SJCRH30 (cell line): ENCODE results near the gene MYO5B. TPM values are rescaled to one million over a fixed set of nuclear protein-coding genes. Genes with fewer than 3 reads are reported as not detected.
"Not testable (repeated sequence)": the region's sequence is repeated elsewhere in the genome, so short reads cannot be mapped to it uniquely, and the experiment has no call there.

ENCODE experiments used
- DNase-seq, 2 experiments: peaks; one replicate each; pipeline ENCODE4 v3.0.0-alpha.2; 2015 to 2020
- H3K27ac ChIP-seq: fragments of 250-450 bp; sonication (Bioruptor Pico); 2 replicates; pipeline ENCODE4 v1.5.1; 2020; ENCODE audit warnings: mild to moderate bottlenecking, moderate library complexity
- H3K27me3 ChIP-seq: fragments of 250-450 bp; sonication (Bioruptor Pico); 2 replicates; pipeline ENCODE4 v1.5.1; 2020; ENCODE audit warnings: mild to moderate bottlenecking, moderate library complexity
- H3K36me3 ChIP-seq: fragments of 250-450 bp; sonication (Bioruptor Pico); 2 replicates; pipeline ENCODE4 v1.5.1; 2020; ENCODE audit warnings: mild to moderate bottlenecking, moderate library complexity
- H3K4me1 ChIP-seq: fragments of 250-450 bp; sonication (Bioruptor Pico); 2 replicates; pipeline ENCODE4 v1.5.1; 2020; ENCODE audit warnings: mild to moderate bottlenecking, moderate library complexity
- H3K4me3 ChIP-seq: fragments of 250-450 bp; sonication (Bioruptor Pico); 2 replicates; pipeline ENCODE4 v1.5.1; 2020; ENCODE audit warnings: mild to moderate bottlenecking, moderate library complexity
- H3K9me3 ChIP-seq: fragments of 250-450 bp; sonication (Bioruptor Pico); replicated peaks from 2 replicates; pipeline ENCODE4 v1.5.1; 2020; ENCODE audit warnings: mild to moderate bottlenecking, moderate library complexity
- total RNA-seq: library from RNA; depleted of rRNA; stranded (reverse); fragments of >200 nt; shearing (Covaris generic); gene quantifications from 2 replicates; pipeline ENCODE4 v1.2.3, GENCODE V29; 2014

The MYO5B gene
- total RNA-seq, 1 experiment from 2014 or later: 39.1 TPM

GRCh38 chr18:50113726-50114125 lies 81.2 kb downstream of the MYO5B start:
- Histone ChIP-seq H3K4me3 (no peak overlapping the region), H3K36me3 (no peaks in the 10 kb centered on the region), H3K9me3 (no peaks in the 10 kb centered on the region), H3K27me3 (no peaks in the 10 kb centered on the region), H3K27ac (no peak overlapping the region), H3K4me1 (no peaks in the 10 kb centered on the region)
- DNase-seq: no peak

GRCh38 chr18:50111398-50111797 lies 83.5 kb downstream of the MYO5B start:
- no peak for DNase-seq

GRCh38 chr18:50107468-50107977 lies 87.4 kb downstream of the MYO5B start:
- Histone ChIP-seq H3K27me3 (no peaks in the 10 kb centered on the region), H3K27ac (no peak overlapping the region), H3K4me3 (no peak overlapping the region), H3K9me3 (no peaks in the 10 kb centered on the region), H3K4me1 (no peaks in the 10 kb centered on the region), H3K36me3 (no peaks in the 10 kb centered on the region)
- no peak for DNase-seq

More at GRCh38 chr18:50111398-50111797, 83.5 kb downstream of the MYO5B start:
- Histone ChIP-seq H3K4me3 (no peak overlapping the region), H3K27me3 (no peaks in the 10 kb centered on the region), H3K36me3 (no peaks in the 10 kb centered on the region), H3K4me1 (no peaks in the 10 kb centered on the region), H3K27ac (no peak overlapping the region), H3K9me3 (no peaks in the 10 kb centered on the region)

GRCh38 chr18:50105027-50105426 lies 89.9 kb downstream of the MYO5B start:
- Histone ChIP-seq H3K9me3 (no peaks in the 10 kb centered on the region), H3K36me3 (no peaks in the 10 kb centered on the region), H3K27ac (no peak overlapping the region), H3K27me3 (no peaks in the 10 kb centered on the region), H3K4me1 (no peaks in the 10 kb centered on the region), H3K4me3 (no peak overlapping the region)
- DNase-seq: no peak

GRCh38 chr18:50104421-50104820 lies 90.5 kb downstream of the MYO5B start:
- H3K4me1 ChIP-seq: no peaks in the 10 kb centered on the region
- no peak overlapping the region for H3K4me3 ChIP-seq
- no peaks in the 10 kb centered on the region for H3K27me3 ChIP-seq
- no peak for DNase-seq
- no peaks in the 10 kb centered on the region for H3K36me3 ChIP-seq
- no peak overlapping the region for H3K27ac ChIP-seq
- H3K9me3 ChIP-seq: no peaks in the 10 kb centered on the region

GRCh38 chr18:50099725-50100407 lies 95.1 kb downstream of the MYO5B start:
- Histone ChIP-seq H3K4me1 (no peaks in the 10 kb centered on the region), H3K36me3 (no peaks in the 10 kb centered on the region), H3K9me3 (no peaks in the 10 kb centered on the region), H3K27me3 (no peaks in the 10 kb centered on the region), H3K4me3 (no peak overlapping the region), H3K27ac (no peak overlapping the region)
- no peak for DNase-seq

- DNase-seq: no peak
- H3K27me3 ChIP-seq: no peaks in the 10 kb centered on the region
- no peak overlapping the region for H3K27ac ChIP-seq
- H3K36me3 ChIP-seq: no peaks in the 10 kb centered on the region
- no peaks in the 10 kb centered on the region; the same call in 1 of the 2 replicates for H3K4me1 ChIP-seq
- H3K4me3 ChIP-seq: no peak overlapping the region
- no peaks in the 10 kb centered on the region for H3K9me3 ChIP-seq
Measured at GRCh38 chr18:50097702-50098101, 97.2 kb downstream of the MYO5B start.

- Histone ChIP-seq H3K4me1 (peaks cover 3% of the 10 kb centered on the region; the same call in 1 of the 2 replicates), H3K9me3 (no peaks in the 10 kb centered on the region), H3K36me3 (no peaks in the 10 kb centered on the region), H3K4me3 (no peak overlapping the region), H3K27ac (no peak overlapping the region), H3K27me3 (no peaks in the 10 kb centered on the region)
- no peak for DNase-seq
Measured at GRCh38 chr18:50096766-50097435, 98.0 kb downstream of the MYO5B start.

GRCh38 chr18:50094786-50095185 lies 100.2 kb downstream of the MYO5B start:
- not testable (repeated sequence) for H3K27me3 ChIP-seq, H3K4me3 ChIP-seq, H3K27ac ChIP-seq, H3K36me3 ChIP-seq, H3K4me1 ChIP-seq, H3K9me3 ChIP-seq, DNase-seq

GRCh38 chr18:50094221-50094773 lies 100.7 kb downstream of the MYO5B start:
- Histone ChIP-seq H3K9me3 (no peaks in the 10 kb centered on the region), H3K27me3 (no peaks in the 10 kb centered on the region), H3K4me3 (no peak overlapping the region), H3K27ac (no peak overlapping the region), H3K36me3 (no peaks in the 10 kb centered on the region), H3K4me1 (peaks cover 3% of the 10 kb centered on the region; the same call in 1 of the 2 replicates)
- DNase-seq: no peak

GRCh38 chr18:50093366-50094064 lies 101.4 kb downstream of the MYO5B start:
- Histone ChIP-seq H3K9me3 (no peaks in the 10 kb centered on the region), H3K27ac (no peak overlapping the region), H3K4me1 (peaks cover 3% of the 10 kb centered on the region; the same call in 1 of the 2 replicates), H3K36me3 (no peaks in the 10 kb centered on the region), H3K4me3 (no peak overlapping the region), H3K27me3 (no peaks in the 10 kb centered on the region)
- DNase-seq: no peak

GRCh38 chr18:50092245-50092805 lies 102.6 kb downstream of the MYO5B start:
- peaks cover 3% of the 10 kb centered on the region; the same call in 1 of the 2 replicates for H3K4me1 ChIP-seq
- H3K36me3 ChIP-seq: no peaks in the 10 kb centered on the region
- no peak overlapping the region for H3K4me3 ChIP-seq
- H3K27me3 ChIP-seq: no peaks in the 10 kb centered on the region
- H3K9me3 ChIP-seq: no peaks in the 10 kb centered on the region
- DNase-seq: peak in 1 of 2 experiments; percentile 9
- H3K27ac ChIP-seq: peak overlapping the region; percentile 67

- no peaks in the 10 kb centered on the region for H3K27me3 ChIP-seq
- H3K9me3 ChIP-seq: no peaks in the 10 kb centered on the region
- no peak overlapping the region for H3K4me3 ChIP-seq
- H3K27ac ChIP-seq: peak overlapping the region; percentile 67
- H3K36me3 ChIP-seq: no peaks in the 10 kb centered on the region
- DNase-seq: peak in 1 of 2 experiments; percentile 37
- peaks cover 3% of the 10 kb centered on the region; the same call in 1 of the 2 replicates for H3K4me1 ChIP-seq
Measured at GRCh38 chr18:50091509-50092244, 103.3 kb downstream of the MYO5B start.
